KOPT-K1 (cell line): ENCODE results near the gene KIF25.

Experiments used
- H3K27ac ChIP-seq: fragments of 200-600 bp; sonication (generic); 2 replicates; pipeline ENCODE4 v1.5.1; 2016; ENCODE audit warnings: antibody characterized with exemption, mild to moderate bottlenecking, low read depth, low read length; ENCODE audit not compliant: poor library complexity, severe bottlenecking
- H3K36me3 ChIP-seq: fragments of 200-600 bp; sonication (generic); 2 replicates; pipeline ENCODE4 v1.5.1; 2017; ENCODE audit warnings: antibody characterized with exemption, mild to moderate bottlenecking, low read length, moderate library complexity; ENCODE audit not compliant: insufficient read depth
- H3K9me3 ChIP-seq: fragments of 200-600 bp; sonication (generic); 2 replicates; pipeline ENCODE4 v1.5.1; 2017; ENCODE audit warnings: antibody characterized with exemption, low read length, mild to moderate bottlenecking; ENCODE audit not compliant: insufficient read depth, poor library complexity, severe bottlenecking

KIF25 gene

DNA sequence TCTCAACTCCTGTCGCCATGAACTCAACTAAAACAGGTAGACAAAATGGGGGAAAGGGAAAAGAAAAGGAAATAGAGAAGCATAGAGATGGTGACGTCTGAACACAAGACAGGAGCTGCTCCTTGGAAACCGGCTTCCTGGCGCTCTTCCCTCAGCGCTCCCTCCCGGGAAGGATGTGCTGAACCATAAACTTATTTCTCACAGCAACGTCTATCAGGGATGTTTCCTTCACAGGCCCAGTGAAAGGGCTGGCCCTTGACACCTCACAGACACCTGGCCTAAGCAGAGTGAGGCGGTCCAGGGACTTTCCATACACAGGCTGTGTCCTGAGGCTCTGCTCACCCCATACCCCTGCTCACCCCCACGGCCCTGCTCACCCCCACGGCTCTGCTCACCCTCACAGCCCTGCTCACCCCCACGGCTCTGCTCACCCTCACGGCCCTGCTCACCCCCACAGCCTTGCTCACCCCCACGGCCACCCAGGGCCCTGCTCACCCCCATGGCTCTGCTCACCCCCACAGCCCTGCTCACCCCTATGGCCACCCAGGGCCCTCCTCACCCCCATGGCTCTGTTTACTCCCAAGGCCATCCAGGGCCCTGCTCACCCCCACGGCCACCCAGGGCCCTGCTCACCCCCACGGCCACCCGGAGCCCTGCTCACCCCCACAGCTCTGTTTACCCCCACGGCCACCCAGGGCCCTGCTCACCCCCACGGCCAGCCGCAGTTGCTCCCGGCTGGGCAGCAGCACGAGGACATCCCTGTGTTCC lies 80.9 kb downstream of the KIF25 start:
- Histone ChIP-seq H3K27ac (no peak overlapping the region), H3K36me3 (no peaks in the 10 kb centered on the region), H3K9me3 (peaks cover 13% of the 10 kb centered on the region)

DNA sequence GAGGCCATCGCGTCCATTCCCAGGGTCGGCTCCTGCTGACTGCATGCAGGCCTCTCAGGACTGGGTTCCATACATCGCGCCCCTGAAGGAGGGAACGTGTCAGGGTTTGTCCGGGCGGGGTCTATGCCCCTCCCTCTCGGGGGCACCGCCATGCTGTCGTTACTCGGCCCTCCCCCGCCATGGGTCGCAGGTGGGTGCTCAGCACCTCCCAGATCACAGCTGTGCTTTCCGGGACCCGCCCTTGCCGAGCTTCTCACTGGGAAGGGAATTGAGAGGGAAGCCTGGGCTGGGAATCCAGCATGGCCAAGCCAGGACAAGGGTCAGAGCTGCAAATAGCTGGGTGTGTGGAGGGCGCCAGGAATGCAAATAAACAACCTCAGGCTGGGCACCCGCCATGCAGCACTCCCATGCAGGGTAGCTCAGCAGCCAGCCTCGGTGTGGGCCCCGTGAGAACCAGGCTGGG lies 81.5 kb downstream of the KIF25 start, which contains the start of gene FRMD1:
Gene FRMD1, minus strand, starts transcription at position 270 of the 463 bp plus-strand sequence. Its CDS starts 118 bp downstream, at position 152.
- H3K36me3 ChIP-seq, result no peaks in the 10 kb centered on the region
- peaks cover 13% of the 10 kb centered on the region for H3K9me3 ChIP-seq
- no peak within 1 kb of the TSS for H3K27ac ChIP-seq

DNA sequence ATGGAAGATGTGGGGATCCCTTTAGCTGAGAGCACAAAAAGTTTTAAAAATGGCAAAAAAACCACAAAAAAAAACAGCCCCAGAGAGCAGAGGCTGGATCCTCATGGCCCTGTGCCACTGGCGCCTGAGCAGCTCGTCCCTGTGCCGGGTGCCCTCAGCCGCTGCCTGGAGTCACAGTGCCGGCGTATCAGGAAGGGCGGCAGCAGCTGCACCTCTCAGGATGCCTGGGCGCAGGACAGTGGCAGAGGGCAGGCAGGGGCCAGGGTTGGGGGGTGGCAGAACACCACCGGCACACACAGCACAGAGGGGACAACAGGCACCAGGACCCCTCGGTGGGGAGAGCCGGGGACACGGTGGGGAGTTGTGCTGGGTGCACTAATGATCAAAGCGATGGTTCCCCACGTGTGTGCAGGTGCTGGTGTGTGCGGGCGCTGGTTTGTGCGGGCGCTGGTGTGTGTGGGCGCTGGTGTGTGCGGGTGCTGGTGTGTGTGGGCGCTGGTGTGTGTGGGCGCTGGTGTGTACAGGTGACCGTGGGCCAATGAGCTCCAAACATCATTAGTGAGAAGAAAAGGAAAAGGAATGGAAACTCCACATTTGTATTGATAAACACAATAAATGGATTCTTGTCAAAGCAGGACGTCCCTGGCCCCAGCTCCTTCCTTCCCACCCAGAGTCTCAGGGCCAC lies 83.1 kb downstream of the KIF25 start:
- Histone ChIP-seq H3K36me3 (no peaks in the 10 kb centered on the region), H3K27ac (no peak overlapping the region), H3K9me3 (no peaks in the 10 kb centered on the region)

- Histone ChIP-seq H3K9me3 (no peaks in the 10 kb centered on the region), H3K36me3 (no peaks in the 10 kb centered on the region), H3K27ac (no peak overlapping the region)
Observed at GRCh38 chr6:168081858-168082546, 84.5 kb downstream of the KIF25 start.

GRCh38 chr6:168082860-168083513 lies 85.5 kb downstream of the KIF25 start:
- H3K36me3 ChIP-seq, result no peaks in the 10 kb centered on the region
- H3K9me3 ChIP-seq, result no peaks in the 10 kb centered on the region
- H3K27ac ChIP-seq, result no peak overlapping the region

GRCh38 chr6:168083514-168083885 lies 86.0 kb downstream of the KIF25 start:
- Histone ChIP-seq H3K36me3 (no peaks in the 10 kb centered on the region), H3K9me3 (no peaks in the 10 kb centered on the region), H3K27ac (no peak overlapping the region)

DNA sequence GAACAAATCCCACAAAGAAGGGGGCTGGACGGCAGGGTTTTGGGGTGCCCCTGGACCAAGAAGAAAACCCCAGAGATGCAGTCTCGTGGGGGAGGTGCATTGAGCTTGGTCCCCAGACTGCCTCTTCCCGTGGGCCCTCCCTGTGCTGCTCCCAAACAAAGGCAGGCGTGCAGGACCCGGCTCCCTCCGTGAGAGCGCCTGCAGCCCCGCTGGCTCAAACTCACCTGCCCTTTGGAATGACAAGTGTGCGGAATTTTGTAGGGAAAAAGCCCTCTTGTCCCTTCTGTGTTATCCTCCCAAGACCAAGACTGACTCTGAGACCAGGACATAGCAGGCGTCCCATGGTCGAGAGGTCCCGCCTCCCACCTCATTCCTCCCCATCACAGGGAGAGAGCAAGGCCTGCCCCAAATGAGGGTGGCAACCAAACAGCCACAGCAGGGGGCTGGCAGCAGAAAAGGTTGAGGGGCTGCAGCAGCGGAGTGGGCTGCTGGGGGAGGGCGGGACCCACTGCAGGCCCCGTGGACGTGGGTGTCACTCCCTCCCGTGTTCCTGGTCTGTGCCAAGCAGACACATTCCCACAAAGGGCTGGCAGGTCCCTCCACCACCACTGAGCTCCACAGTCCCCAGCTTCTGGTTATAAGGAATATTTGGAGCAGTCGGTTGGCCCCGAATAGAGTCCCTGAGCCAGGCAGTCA lies 87.1 kb downstream of the KIF25 start:
- Histone ChIP-seq H3K27ac (no peak overlapping the region), H3K36me3 (no peaks in the 10 kb centered on the region)

GRCh38 chr6:168086066-168086465 lies 88.6 kb downstream of the KIF25 start:
- Histone ChIP-seq H3K9me3 (no peaks in the 10 kb centered on the region), H3K36me3 (no peaks in the 10 kb centered on the region), H3K27ac (no peak overlapping the region)

More for the DNA sequence above, 87.1 kb downstream of the KIF25 start:
- H3K9me3 ChIP-seq, result no peaks in the 10 kb centered on the region

GRCh38 chr6:168086616-168087015 lies 89.1 kb downstream of the KIF25 start:
- Histone ChIP-seq H3K9me3 (no peaks in the 10 kb centered on the region), H3K27ac (no peak overlapping the region), H3K36me3 (no peaks in the 10 kb centered on the region)

DNA sequence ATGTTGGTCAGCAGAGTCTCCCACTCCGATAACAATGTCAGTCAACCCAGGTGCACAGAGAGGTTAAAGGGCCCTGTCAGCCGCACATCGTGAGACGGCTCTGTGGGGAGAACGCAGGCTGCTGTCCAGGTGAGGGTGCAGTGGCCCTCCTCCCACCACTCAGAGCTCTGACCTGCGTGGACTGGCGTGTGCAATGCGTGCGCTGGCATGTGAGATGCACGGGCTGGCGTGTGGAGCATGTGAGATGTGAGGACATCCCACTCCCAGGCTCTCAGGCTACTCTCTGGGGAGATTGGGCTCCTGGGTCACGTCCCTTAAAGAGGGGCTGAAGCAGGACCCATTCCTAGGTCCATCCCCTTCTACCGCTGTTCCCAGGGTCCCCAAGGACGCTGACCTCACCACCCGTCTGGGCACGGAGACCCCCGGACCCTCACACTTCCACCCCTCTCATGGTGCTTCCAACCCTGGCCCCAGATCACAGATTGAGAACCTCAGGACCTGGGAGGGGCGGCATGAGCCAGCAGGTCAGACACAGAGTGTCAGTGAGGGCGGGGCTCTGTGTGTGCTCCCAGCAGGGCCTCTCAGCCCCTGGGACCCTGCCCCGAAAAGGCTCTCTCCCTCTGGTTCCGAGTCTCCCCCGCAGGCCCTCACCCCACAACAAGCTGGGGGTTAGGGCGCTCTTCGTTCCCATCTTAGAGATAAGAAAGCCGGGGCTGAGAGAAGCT lies 90.1 kb downstream of the KIF25 start:
- Histone ChIP-seq H3K9me3 (peaks cover 5% of the 10 kb centered on the region), H3K36me3 (no peaks in the 10 kb centered on the region), H3K27ac (no peak overlapping the region)

- H3K9me3 ChIP-seq, result peaks cover 7% of the 10 kb centered on the region
- H3K27ac ChIP-seq, result no peak overlapping the region
- no peaks in the 10 kb centered on the region for H3K36me3 ChIP-seq
Observed at GRCh38 chr6:168088161-168089053, 90.9 kb downstream of the KIF25 start.

GRCh38 chr6:168089186-168090063 lies 92.0 kb downstream of the KIF25 start:
- no peaks in the 10 kb centered on the region for H3K36me3 ChIP-seq
- no peak overlapping the region for H3K27ac ChIP-seq
- peaks cover 7% of the 10 kb centered on the region for H3K9me3 ChIP-seq
